Fibroblast of pulmonary artery (primary cell): ENCODE results near the gene TSNAX.

Experiments
- DNase-seq: peaks from one replicate; pipeline ENCODE4 v3.0.0-alpha.2; 2010; ENCODE audit warnings: low read depth
- H3K4me3 ChIP-seq: replicated peaks from 2 replicates; pipeline ENCODE4 v1.5.1; 2011; ENCODE audit warnings: low read depth, mild to moderate bottlenecking, control low read depth, low read length, moderate library complexity
- CTCF ChIP-seq: IDR thresholded peaks from 2 replicates; pipeline ENCODE4 v1.5.1; 2011; ENCODE audit warnings: mild to moderate bottlenecking, control low read depth, low read length, inconsistent platforms; ENCODE audit errors: missing control alignments

The TSNAX gene

GRCh38 chr1:231549733-231550447 lies 21.4 kb downstream of the TSNAX start:
- DNase-seq, result no peak
- TF ChIP-seq CTCF, result no peak
- H3K4me3 ChIP-seq, result no peak overlapping the region

GRCh38 chr1:231550448-231550781 lies 21.9 kb downstream of the TSNAX start:
- H3K4me3 ChIP-seq, result no peak overlapping the region
- DNase-seq, result peak; percentile 19

GRCh38 chr1:231553320-231553719 lies 24.9 kb downstream of the TSNAX start:
- no peak for TF ChIP-seq CTCF
- DNase-seq, result no peak
- H3K4me3 ChIP-seq, result no peak overlapping the region

More at GRCh38 chr1:231550448-231550781, 21.9 kb downstream of the TSNAX start:
- peak; percentile 49 for TF ChIP-seq CTCF

- DNase-seq, result no peak
- TF ChIP-seq CTCF, result no peak
- H3K4me3 ChIP-seq, result no peak overlapping the region
Observed at GRCh38 chr1:231554969-231555368, 26.5 kb downstream of the TSNAX start.

DNA sequence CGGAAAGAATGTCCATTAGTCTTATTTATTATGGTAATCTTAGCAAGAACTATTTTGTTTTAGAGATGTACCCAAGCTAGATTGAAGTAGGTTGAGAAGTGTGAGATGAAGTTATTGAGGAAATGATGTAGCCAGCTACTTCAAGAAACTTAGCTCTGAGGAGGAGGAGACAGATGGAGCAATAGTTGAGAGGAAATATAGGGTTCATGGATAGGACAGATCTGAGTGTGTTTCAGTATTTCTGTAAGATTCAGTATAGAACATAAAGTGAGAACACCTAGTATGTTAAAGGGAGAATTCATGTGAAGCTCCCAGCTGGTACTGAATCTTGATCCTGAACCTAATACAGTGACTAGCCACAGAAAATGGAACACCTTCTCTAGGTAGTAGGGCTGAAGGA lies 28.9 kb downstream of the TSNAX start:
- no peak overlapping the region for H3K4me3 ChIP-seq
- no peak for TF ChIP-seq CTCF
- peak; percentile 18 for DNase-seq

DNA sequence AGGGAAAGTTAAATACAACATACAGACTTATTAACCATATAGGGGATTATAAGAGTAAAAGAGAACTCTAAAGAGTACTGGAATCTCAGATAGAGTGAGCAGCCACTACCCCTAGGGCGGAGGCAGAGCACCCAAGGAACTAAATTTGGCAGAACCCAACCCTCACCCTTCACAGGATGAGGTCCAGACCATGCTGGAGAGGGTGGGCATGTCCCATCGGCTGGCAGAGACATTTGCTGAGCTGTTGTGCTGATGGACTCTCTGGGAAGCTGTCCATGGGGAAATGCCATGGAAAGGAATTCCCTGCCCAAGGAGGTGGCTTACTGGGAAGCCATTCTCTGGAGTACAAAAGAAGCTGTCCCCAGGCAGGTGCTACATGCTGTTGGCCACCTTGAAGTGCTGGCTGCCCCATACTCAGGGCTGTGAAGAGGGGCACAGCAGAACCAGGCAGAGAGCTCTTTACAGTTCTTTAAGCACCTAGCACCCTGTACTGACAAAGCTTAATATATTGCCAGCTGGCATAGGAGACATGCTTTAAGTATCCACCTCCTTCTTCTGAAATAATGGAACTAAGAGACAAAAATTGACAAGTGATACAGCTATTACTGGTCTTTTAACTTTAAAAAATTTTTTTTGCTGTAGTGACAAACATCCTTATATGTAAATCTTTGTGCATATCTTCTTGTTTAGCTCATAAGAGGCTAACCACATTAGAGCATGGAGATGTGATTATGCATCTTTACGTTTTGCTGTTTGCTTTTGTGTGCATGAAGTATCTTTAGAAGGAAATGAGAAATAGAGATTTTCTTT lies 29.6 kb downstream of the TSNAX start:
- DNase-seq, result peak; percentile 14
- no peak overlapping the region for H3K4me3 ChIP-seq
- TF ChIP-seq CTCF, result no peak
